ENCODE data around the gene MFSD2B.

- TF ChIP-seq EZH2phosphoT487 (IDR thresholded peaks at IDR 0.05; ENCODE audit: borderline replicate concordance): no peak
- TF ChIP-seq CTCF (conservative IDR thresholded peaks at IDR 0.05; ENCODE audit: low read length): no peak
Measured at GRCh38 chr2:24038786-24039499, 29.1 kb downstream of the MFSD2B start.
